Measurements from ENCODE around the gene FAM20B.
"Not testable (repeated sequence)": the region's sequence is repeated elsewhere in the genome, so short reads cannot be mapped to it uniquely, and the experiment has no call there.

Gene FAM20B

GRCh38 chr1:179001451-179001850, 24.2 kb upstream of the FAM20B start:
- Histone ChIP-seq H3K9ac (no peak overlapping the region), H3K27ac (no peak overlapping the region), H3K79me2 (ENCODE audit: insufficient read depth, low read depth) (no peaks in the 10 kb centered on the region), H2AFZ (ENCODE audit: low read depth) (peak overlapping the region; percentile 84; the same call in 1 of the 2 replicates), H3K36me3 (ENCODE audit: insufficient read depth) (no peaks in the 10 kb centered on the region), H3K4me3 (IDR thresholded peaks at IDR 0.05; ENCODE audit: insufficient read depth, low read depth, low read length) (no peak overlapping the region), H3K27me3 (ENCODE audit: insufficient read depth, low read depth) (no peaks in the 10 kb centered on the region), H3K4me2 (no peak overlapping the region), H4K20me1 (ENCODE audit: insufficient read depth) (no peaks in the 10 kb centered on the region), H3K4me1 (ENCODE audit: low read depth, poor library complexity, severe bottlenecking) (peaks cover 29% of the 10 kb centered on the region)
- TF ChIP-seq, protein P1, sequence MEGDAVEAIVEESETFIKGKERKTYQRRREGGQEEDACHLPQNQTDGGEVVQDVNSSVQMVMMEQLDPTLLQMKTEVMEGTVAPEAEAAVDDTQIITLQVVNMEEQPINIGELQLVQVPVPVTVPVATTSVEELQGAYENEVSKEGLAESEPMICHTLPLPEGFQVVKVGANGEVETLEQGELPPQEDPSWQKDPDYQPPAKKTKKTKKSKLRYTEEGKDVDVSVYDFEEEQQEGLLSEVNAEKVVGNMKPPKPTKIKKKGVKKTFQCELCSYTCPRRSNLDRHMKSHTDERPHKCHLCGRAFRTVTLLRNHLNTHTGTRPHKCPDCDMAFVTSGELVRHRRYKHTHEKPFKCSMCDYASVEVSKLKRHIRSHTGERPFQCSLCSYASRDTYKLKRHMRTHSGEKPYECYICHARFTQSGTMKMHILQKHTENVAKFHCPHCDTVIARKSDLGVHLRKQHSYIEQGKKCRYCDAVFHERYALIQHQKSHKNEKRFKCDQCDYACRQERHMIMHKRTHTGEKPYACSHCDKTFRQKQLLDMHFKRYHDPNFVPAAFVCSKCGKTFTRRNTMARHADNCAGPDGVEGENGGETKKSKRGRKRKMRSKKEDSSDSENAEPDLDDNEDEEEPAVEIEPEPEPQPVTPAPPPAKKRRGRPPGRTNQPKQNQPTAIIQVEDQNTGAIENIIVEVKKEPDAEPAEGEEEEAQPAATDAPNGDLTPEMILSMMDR (conservative IDR thresholded peaks at IDR 0.05; ENCODE audit: low read depth, low read length): no peak

DNA sequence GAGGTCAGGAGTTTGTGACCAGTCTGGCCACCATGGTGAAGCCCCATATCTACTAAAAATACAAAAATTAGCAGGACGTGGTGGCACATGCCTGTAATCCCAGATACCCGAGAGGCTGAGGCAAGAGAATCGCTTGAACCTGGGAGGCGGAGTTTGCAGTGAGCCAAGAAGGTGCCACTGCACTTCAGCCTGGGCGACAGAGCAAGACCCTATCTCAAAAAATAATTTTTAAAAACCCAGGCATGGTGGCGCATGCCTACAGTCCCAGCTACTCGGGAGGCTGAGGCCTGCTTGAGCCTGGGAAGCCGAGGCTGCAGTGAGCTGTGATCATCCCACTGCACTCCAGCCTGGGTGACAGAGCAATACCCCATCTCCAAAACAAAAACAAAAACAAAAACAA, 23.6 kb upstream of the FAM20B start:
- Histone ChIP-seq H3K4me2 (peak overlapping the region; percentile 67), H3K4me3 (IDR thresholded peaks at IDR 0.05; ENCODE audit: insufficient read depth, low read depth, low read length) (peak overlapping the region; percentile 53), H3K27ac (peak overlapping the region; percentile 14; the same call in 1 of the 2 replicates), H3K4me1 (ENCODE audit: low read depth, poor library complexity, severe bottlenecking) (peaks cover 29% of the 10 kb centered on the region), H2AFZ (ENCODE audit: low read depth) (peak overlapping the region; percentile 84), H3K9ac (peak overlapping the region; percentile 21; the same call in 1 of the 2 replicates)
- H3K27me3 ChIP-seq (ENCODE audit: insufficient read depth, low read depth); H3K36me3 ChIP-seq (ENCODE audit: insufficient read depth); H4K20me1 ChIP-seq (ENCODE audit: insufficient read depth); H3K79me2 ChIP-seq (ENCODE audit: insufficient read depth, low read depth): not testable (repeated sequence)

- peak overlapping the region; percentile 14; the same call in 1 of the 2 replicates for H3K27ac ChIP-seq
- TF ChIP-seq, protein P1 (conservative IDR thresholded peaks at IDR 0.05; ENCODE audit: low read depth, low read length): peak; percentile 99
- peak overlapping the region; percentile 67 for H3K4me2 ChIP-seq
These were observed 22.9 kb upstream of the FAM20B start for GRCh38 chr1:179002552-179003345.

GRCh38 chr1:179003512-179004066, 22.1 kb upstream of the FAM20B start:
- Histone ChIP-seq H3K27ac (no peak overlapping the region), H3K27me3 (ENCODE audit: insufficient read depth, low read depth) (no peaks in the 10 kb centered on the region), H2AFZ (ENCODE audit: low read depth) (peak overlapping the region; percentile 84; the same call in 1 of the 2 replicates), H3K36me3 (ENCODE audit: insufficient read depth) (no peaks in the 10 kb centered on the region), H3K79me2 (ENCODE audit: insufficient read depth, low read depth) (no peaks in the 10 kb centered on the region), H3K9ac (no peak overlapping the region), H3K4me2 (no peak overlapping the region), H4K20me1 (ENCODE audit: insufficient read depth) (no peaks in the 10 kb centered on the region), H3K4me1 (ENCODE audit: low read depth, poor library complexity, severe bottlenecking) (peaks cover 25% of the 10 kb centered on the region), H3K4me3 (IDR thresholded peaks at IDR 0.05; ENCODE audit: insufficient read depth, low read depth, low read length) (no peak overlapping the region)
- TF ChIP-seq, protein P1 (conservative IDR thresholded peaks at IDR 0.05; ENCODE audit: low read depth, low read length): no peak

More at GRCh38 chr1:179002552-179003345, 22.9 kb upstream of the FAM20B start:
- Histone ChIP-seq H3K27me3 (ENCODE audit: insufficient read depth, low read depth) (no peaks in the 10 kb centered on the region), H3K4me1 (ENCODE audit: low read depth, poor library complexity, severe bottlenecking) (peaks cover 25% of the 10 kb centered on the region), H3K4me3 (IDR thresholded peaks at IDR 0.05; ENCODE audit: insufficient read depth, low read depth, low read length) (peak overlapping the region; percentile 53), H3K36me3 (ENCODE audit: insufficient read depth) (no peaks in the 10 kb centered on the region), H4K20me1 (ENCODE audit: insufficient read depth) (no peaks in the 10 kb centered on the region), H3K9ac (peak overlapping the region; percentile 21; the same call in 1 of the 2 replicates), H3K79me2 (ENCODE audit: insufficient read depth, low read depth) (no peaks in the 10 kb centered on the region), H2AFZ (ENCODE audit: low read depth) (peak overlapping the region; percentile 84)
